ENCODE data around the gene ADGRV1.

The ADGRV1 gene

GRCh38 chr5:91160714-91161285, 602.2 kb downstream of the ADGRV1 start:
- no peak overlapping the region for H3K27ac ChIP-seq (replicated peaks)
- no peak for DNase-seq (ENCODE audit: low read depth in 1 of 2, low spot score in 1 of 2)
- TF ChIP-seq REST (IDR thresholded peaks at IDR 0.05; ENCODE audit: insufficient replicate concordance, low read depth) = no peak
- TF ChIP-seq SPI1 (IDR thresholded peaks at IDR 0.05; ENCODE audit: borderline replicate concordance, low read depth) = no peak
- no peak for TF ChIP-seq CTCF (IDR thresholded peaks at IDR 0.05; ENCODE audit: insufficient read depth, low read length)
- no peak for TF ChIP-seq POLR2AphosphoS5 (IDR thresholded peaks at IDR 0.05; ENCODE audit: low read depth)
- TF ChIP-seq GABPA (IDR thresholded peaks at IDR 0.05; ENCODE audit: low read depth) = no peak
- H3K4me3 ChIP-seq (replicated peaks; ENCODE audit: insufficient read depth, low read length) = no peak overlapping the region
- H3K27me3 ChIP-seq (ENCODE audit: insufficient read depth, poor library complexity, severe bottlenecking) = no peaks in the 10 kb centered on the region

GRCh38 chr5:91162534-91163381, 604.2 kb downstream of the ADGRV1 start:
- Histone ChIP-seq H3K4me3 (replicated peaks; ENCODE audit: insufficient read depth, low read length) (no peak overlapping the region), H3K27me3 (ENCODE audit: insufficient read depth, poor library complexity, severe bottlenecking) (no peaks in the 10 kb centered on the region), H3K27ac (replicated peaks) (peak overlapping the region; percentile 79)
- peak; percentile 69 to 83 for DNase-seq (ENCODE audit: low read depth in 1 of 2, low spot score in 1 of 2)
- TF ChIP-seq REST (IDR thresholded peaks at IDR 0.05; ENCODE audit: insufficient replicate concordance, low read depth) = no peak
- peak; percentile 83 for TF ChIP-seq SPI1 (IDR thresholded peaks at IDR 0.05; ENCODE audit: borderline replicate concordance, low read depth)

GRCh38 chr5:91164424-91164823, 605.8 kb downstream of the ADGRV1 start:
- no peak overlapping the region for H3K27ac ChIP-seq (replicated peaks)
- TF ChIP-seq REST (IDR thresholded peaks at IDR 0.05; ENCODE audit: insufficient replicate concordance, low read depth) (no peak), POLR2AphosphoS5 (IDR thresholded peaks at IDR 0.05; ENCODE audit: low read depth) (no peak), CTCF (IDR thresholded peaks at IDR 0.05; ENCODE audit: insufficient read depth, low read length) (no peak), GABPA (IDR thresholded peaks at IDR 0.05; ENCODE audit: low read depth) (no peak), SPI1 (IDR thresholded peaks at IDR 0.05; ENCODE audit: borderline replicate concordance, low read depth) (no peak)
- H3K4me3 ChIP-seq (replicated peaks; ENCODE audit: insufficient read depth, low read length) = no peak overlapping the region
- H3K27me3 ChIP-seq (ENCODE audit: insufficient read depth, poor library complexity, severe bottlenecking) = no peaks in the 10 kb centered on the region
- DNase-seq (ENCODE audit: low read depth in 1 of 2, low spot score in 1 of 2) = no peak

Measured in HL-60 (cell line).